Testis (tissue), 3 donors: ENCODE data around the gene LMNB1. TPM values are rescaled to one million over a fixed set of nuclear protein-coding genes. Genes with fewer than 3 reads are reported as not detected.
A peak's percentile ranks its signal among the peaks of the same experiment; 100 is the strongest.

Experiments used
- DNase-seq: peaks from one replicate; pipeline ENCODE4 v3.0.0-alpha.2; 2019
- H3K27ac ChIP-seq, 2 donors: fragments of 200-600 bp; sonication (generic); one replicate each; pipeline ENCODE4 v1.5.1; 2019
- H3K27me3 ChIP-seq: fragments of 200-600 bp; sonication (generic); one replicate; pipeline ENCODE4 v1.5.1; 2019
- H3K36me3 ChIP-seq: fragments of 200-600 bp; sonication (generic); one replicate; pipeline ENCODE4 v1.5.1; 2017; ENCODE audit warnings: low read depth; ENCODE audit errors: missing control alignments
- H3K4me1 ChIP-seq: fragments of 200-600 bp; sonication (generic); one replicate; pipeline ENCODE4 v1.5.1; 2019
- H3K4me3 ChIP-seq, 2 donors: fragments of 200-600 bp; sonication (generic); one replicate each; pipeline ENCODE4 v1.5.1; 2017 to 2019
- H3K9me3 ChIP-seq: fragments of 200-600 bp; sonication (generic); one replicate; pipeline ENCODE4 v1.5.1; 2017
- CTCF ChIP-seq, 3 experiments: fragments of 450-650 bp in 2 of 3; fragments of 200-600 bp in 1 of 3; sonication (generic) in 1 of 3; IDR thresholded peaks; one replicate each; pipeline ENCODE4 v1.5.1; 2016 to 2019; ENCODE audit warnings: antibody characterized with exemption in 3 of 3, mild to moderate bottlenecking in 2 of 3, moderate library complexity in 1 of 3
- POLR2A ChIP-seq: fragments of 450-650 bp; IDR thresholded peaks from one replicate; pipeline ENCODE4 v1.6.1; 2017; ENCODE audit warnings: antibody characterized with exemption, mild to moderate bottlenecking, moderate library complexity
- WGBS, 2 donors: methylation state at CpG; one replicate each; pipeline ENCODE4 v1.1.5; 2018; 5-methylcytosine and 5-hydroxymethylcytosine counted together
- intact Hi-C: fragments of 100-400 bp; cut with DNase I; formaldehyde crosslinking; loops from one replicate; pipeline ENCODE4 v1.15.1; 2023; ENCODE audit warnings: low total_unique reads
- polyA plus RNA-seq: library from polyadenylated mRNA; stranded (reverse); fragments of 350-450 nt; fragmentation: Illumina TruSeq; extraction: RNeasy Lipid Tissue Mini Kit (QIAGEN cat#74804); gene quantifications from one replicate; pipeline ENCODE4 v1.2.3, GENCODE V29; 2014; ENCODE audit warnings: low read depth, low replicate concordance; ENCODE audit not compliant: insufficient read depth
- total RNA-seq, 2 donors: library from RNA; depleted of rRNA; stranded (reverse); fragments of >200 nt; gene quantifications; one replicate each; pipeline ENCODE4 v1.2.3, GENCODE V29; 2016

LMNB1 gene
- total and polyA plus RNA-seq, 3 donors from 2014 or later, result 13.7 to 26.1 (median 15.9) TPM

DNA sequence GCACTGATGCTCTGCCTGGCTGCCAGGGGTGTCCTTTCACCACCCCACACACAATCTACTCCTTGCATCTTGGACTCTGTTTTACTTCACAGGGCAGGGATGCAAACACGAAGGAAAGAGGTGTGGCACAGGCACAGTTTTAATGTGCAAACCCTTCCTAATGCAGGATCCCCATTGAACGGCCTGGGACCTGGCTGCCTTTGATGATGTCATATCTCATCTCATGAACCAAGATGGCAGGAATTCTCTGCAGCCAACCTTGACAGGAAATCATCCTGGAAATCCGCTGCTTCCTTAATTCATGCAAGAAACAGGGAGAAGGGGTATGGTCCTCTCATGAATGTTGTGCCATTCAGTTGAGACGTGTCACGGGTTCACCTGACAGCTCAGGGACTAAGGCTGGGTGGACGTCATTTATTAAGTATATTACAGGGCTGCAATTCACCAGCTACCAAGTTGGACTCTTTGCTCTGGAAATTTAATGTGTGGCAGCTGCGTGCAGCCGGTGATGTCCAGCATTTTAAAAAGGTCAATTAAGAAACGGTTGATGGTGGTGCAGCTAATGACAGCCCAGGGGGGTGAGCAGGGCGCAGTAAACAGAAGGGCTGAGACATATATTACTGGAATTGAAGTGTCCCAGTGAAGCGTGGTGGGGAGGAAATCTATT is 91.5 kb downstream of the LMNB1 start:
- no peak overlapping the region for H3K4me3 ChIP-seq
- no peaks in the 10 kb centered on the region for H3K9me3 ChIP-seq

DNA sequence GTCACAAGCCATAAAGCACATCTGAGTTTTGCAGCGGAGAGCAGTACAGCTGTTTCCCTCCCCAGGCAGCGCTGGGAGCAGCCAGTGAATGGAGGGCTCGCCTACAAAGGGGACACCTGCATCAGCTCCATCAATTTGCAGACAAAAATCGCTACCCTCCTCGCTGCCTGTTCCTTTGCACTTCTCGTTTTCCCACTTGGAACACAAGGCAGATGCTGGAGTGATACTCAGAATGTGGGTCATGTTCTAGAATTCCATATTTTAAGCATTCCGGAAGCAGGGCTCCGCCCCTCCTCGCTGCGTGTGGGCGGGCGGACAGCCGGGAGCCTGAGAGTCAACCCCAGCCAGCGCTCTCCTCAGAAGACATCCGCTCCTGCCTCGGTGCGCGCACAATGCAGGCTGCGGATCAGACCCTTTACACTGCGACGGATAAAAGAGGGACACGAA is 92.1 kb downstream of the LMNB1 start:
- peak; percentile 46 for DNase-seq
- Histone ChIP-seq H3K9me3 (no peaks in the 10 kb centered on the region), H3K4me3 (peak overlapping the region in 1 of 2 donors; percentile 17), H3K4me1 (peaks cover 12% of the 10 kb centered on the region), H3K27ac (no peak overlapping the region), H3K36me3 (no peaks in the 10 kb centered on the region), H3K27me3 (no peaks in the 10 kb centered on the region)
- 2 to 14% methylated on average over 21 to 22 of the region's 22 CpGs for WGBS, 2 donors
- intact Hi-C loops, result no loop called here
- TF ChIP-seq CTCF (IDR thresholded peaks at IDR 0.05), result no peak
- no peak for TF ChIP-seq POLR2A

More for the DNA sequence above, 91.5 kb downstream of the LMNB1 start:
- Histone ChIP-seq H3K27ac (no peak overlapping the region), H3K4me1 (peaks cover 12% of the 10 kb centered on the region), H3K36me3 (no peaks in the 10 kb centered on the region), H3K27me3 (no peaks in the 10 kb centered on the region)
- TF ChIP-seq POLR2A (no peak), CTCF (IDR thresholded peaks at IDR 0.05) (no peak)
- intact Hi-C loops, result no loop called here
- WGBS, 2 donors, result 47 to 56% methylated on average over 11 of the region's 11 CpGs
- DNase-seq, result no peak

- Histone ChIP-seq H3K4me1 (peaks cover 15% of the 10 kb centered on the region), H3K4me3 (no peak overlapping the region), H3K27me3 (no peaks in the 10 kb centered on the region), H3K9me3 (no peaks in the 10 kb centered on the region), H3K36me3 (no peaks in the 10 kb centered on the region), H3K27ac (no peak overlapping the region)
- DNase-seq, result no peak
- 96% methylated on average over 6 of the region's 6 CpGs for WGBS, 2 donors
- intact Hi-C loops, result no loop called here
- TF ChIP-seq CTCF (IDR thresholded peaks at IDR 0.05) (no peak), POLR2A (no peak)
These were observed 94.5 kb downstream of the LMNB1 start for GRCh38 chr5:126871441-126871840.

- H3K36me3 ChIP-seq, result no peaks in the 10 kb centered on the region
- no peak for DNase-seq
- H3K27ac ChIP-seq, result no peak overlapping the region
- H3K4me1 ChIP-seq, result peaks cover 23% of the 10 kb centered on the region
- no peaks in the 10 kb centered on the region for H3K9me3 ChIP-seq
- WGBS, 2 donors, result 57 to 62% methylated on average over 11 of the region's 11 CpGs
- no peaks in the 10 kb centered on the region for H3K27me3 ChIP-seq
- TF ChIP-seq CTCF (IDR thresholded peaks at IDR 0.05) (no peak), POLR2A (no peak)
- H3K4me3 ChIP-seq, result no peak overlapping the region
- intact Hi-C loops, result no loop called here
These were observed 95.8 kb downstream of the LMNB1 start for GRCh38 chr5:126872561-126873354.
